Gastrocnemius medialis (tissue), 4 donors: ENCODE results near the gene PLPP3.

Experiments
- CTCF ChIP-seq, 5 experiments: fragments of 450-650 bp in 3 of 5; fragments of 200-600 bp in 2 of 5; sonication (generic) in 2 of 5; IDR thresholded peaks in 4 of 5; conservative IDR thresholded peaks in 1 of 5; 1 replicate in 4 of 5; 2 replicates in 1 of 5; pipeline ENCODE4 v1.5.1; 2016 to 2019; ENCODE audit warnings: antibody characterized with exemption in 5 of 5, mild to moderate bottlenecking in 3 of 5, moderate library complexity in 3 of 5
- POLR2A ChIP-seq, 2 donors: fragments of 450-650 bp; IDR thresholded peaks; one replicate each; pipeline ENCODE4 v1.6.1; 2017; ENCODE audit warnings: antibody characterized with exemption in 2 of 2, mild to moderate bottlenecking in 2 of 2, moderate library complexity in 2 of 2

DNA sequence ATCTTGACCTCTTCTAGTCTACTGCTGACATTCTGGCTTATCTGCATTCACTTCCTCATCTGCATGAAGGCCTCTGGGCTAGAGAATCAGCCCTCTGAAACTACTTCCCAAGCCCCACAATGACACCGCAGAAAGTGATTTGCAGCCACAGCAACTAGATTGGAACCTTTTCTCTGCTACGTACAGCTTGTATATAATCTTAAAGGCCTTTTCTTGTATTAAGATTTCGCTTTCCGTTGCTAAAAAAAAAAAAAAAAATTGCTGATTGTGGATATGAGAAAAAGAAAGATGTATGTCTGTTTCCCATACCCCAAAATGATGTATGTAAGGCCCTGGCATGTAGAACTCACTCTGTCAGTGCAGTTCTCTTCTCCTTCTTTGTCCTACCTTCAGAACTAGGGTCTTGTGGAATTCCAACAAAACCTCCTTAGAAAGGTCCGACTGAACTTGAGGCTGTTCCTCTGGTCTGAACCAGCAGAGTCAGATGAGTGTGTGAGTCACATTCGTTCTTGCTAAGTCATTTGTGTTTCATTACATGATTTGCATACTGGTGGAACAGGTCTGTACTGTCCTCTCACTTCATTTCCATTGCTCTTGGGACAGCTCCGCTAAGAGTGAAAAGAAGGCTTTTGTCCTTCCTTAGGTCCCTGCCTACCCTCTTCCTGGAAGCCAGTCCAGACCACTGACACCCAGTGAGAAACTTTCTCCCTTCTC, 62.7 kb downstream of the PLPP3 start:
- TF ChIP-seq CTCF (IDR thresholded peaks at IDR 0.05 in 4 of 5, conservative IDR thresholded peaks at IDR 0.05 in 1 of 5) = no peak
- no peak for TF ChIP-seq POLR2A (IDR thresholded peaks at IDR 0.05)
